CD4-positive, alpha-beta T cell treated with Interleukin-15 for 4 hours (primary cell): ENCODE data around the gene PEG3.
"Not testable (repeated sequence)": the region's sequence is repeated elsewhere in the genome, so short reads cannot be mapped to it uniquely, and the experiment has no call there.

Source experiments
- DNase-seq: peaks from one replicate; pipeline ENCODE4 v3.0.0-alpha.2; 2020; ENCODE audit warnings: low spot score

PEG3 gene

GRCh38 chr19:56840451-56841192 is at the start of gene PEG3, which contains the start of gene ZIM2:
Gene PEG3, minus strand, starts transcription at chr19:56840726. Its CDS starts 16,071 bp downstream, at chr19:56824655.
Gene ZIM2, minus strand, starts transcription at chr19:56840726. Its CDS starts 16,449 bp downstream, at chr19:56824277.
- DNase-seq = no peak

GRCh38 chr19:56885173-56885985 is 44.9 kb upstream of the PEG3 start:
- no peak for DNase-seq

- no peak for DNase-seq
These were observed 43.9 kb upstream of the PEG3 start for GRCh38 chr19:56884441-56884840.

- no peak for DNase-seq
These were observed 40.2 kb upstream of the PEG3 start for GRCh38 chr19:56880592-56881190.

- no peak for DNase-seq
These were observed 36.7 kb upstream of the PEG3 start for GRCh38 chr19:56877069-56877715.

GRCh38 chr19:56875717-56876116 is 35.2 kb upstream of the PEG3 start:
- DNase-seq = no peak

GRCh38 chr19:56874530-56874929 is 34.0 kb upstream of the PEG3 start:
- no peak for DNase-seq

- DNase-seq = no peak
These were observed 33.0 kb upstream of the PEG3 start for GRCh38 chr19:56873493-56873892.

GRCh38 chr19:56869886-56870285 is 29.4 kb upstream of the PEG3 start:
- DNase-seq = no peak

- no peak for DNase-seq
These were observed 27.9 kb upstream of the PEG3 start for GRCh38 chr19:56868446-56868845.

- DNase-seq = no peak
These were observed 26.0 kb upstream of the PEG3 start for GRCh38 chr19:56866538-56866937.

GRCh38 chr19:56864443-56865125 is 24.1 kb upstream of the PEG3 start:
- no peak for DNase-seq

- DNase-seq = no peak
These were observed 22.2 kb upstream of the PEG3 start for GRCh38 chr19:56862741-56863140.

GRCh38 chr19:56860409-56860808 is 19.9 kb upstream of the PEG3 start:
- not testable (repeated sequence) for DNase-seq

- no peak for DNase-seq
These were observed 17.5 kb upstream of the PEG3 start for GRCh38 chr19:56858026-56858425.

- no peak for DNase-seq
These were observed 16.3 kb upstream of the PEG3 start for GRCh38 chr19:56856822-56857221.

- DNase-seq = not testable (repeated sequence)
These were observed 11.8 kb upstream of the PEG3 start for GRCh38 chr19:56852361-56852760.

GRCh38 chr19:56848166-56848565 is 7.6 kb upstream of the PEG3 start:
- DNase-seq = no peak

- DNase-seq = no peak
These were observed 1.9 kb upstream of the PEG3 start for GRCh38 chr19:56842412-56842811.

- DNase-seq = no peak
These were observed 642 bp upstream of the PEG3 start for GRCh38 chr19:56841193-56841543.

GRCh38 chr19:56839652-56840450 is 675 bp downstream of the PEG3 start:
- DNase-seq = no peak
